DND-41 (cell line): ENCODE results near the gene REEP6.

Source experiments
- EZH2 ChIP-seq: IDR thresholded peaks from 3 replicates; pipeline ENCODE4 v1.6.1; 2012; ENCODE audit warnings: borderline replicate concordance, low read depth, mild to moderate bottlenecking, moderate library complexity, low read length, inconsistent platforms; ENCODE audit not compliant: severe bottlenecking
- TF ChIP-seq, protein P1 (sequence below): IDR thresholded peaks from 2 replicates; pipeline ENCODE4 v1.5.1; 2012; ENCODE audit warnings: borderline replicate concordance, low read length, moderate library complexity, mild to moderate bottlenecking; ENCODE audit not compliant: poor library complexity, severe bottlenecking; ENCODE audit errors: extremely low read depth

DNA sequence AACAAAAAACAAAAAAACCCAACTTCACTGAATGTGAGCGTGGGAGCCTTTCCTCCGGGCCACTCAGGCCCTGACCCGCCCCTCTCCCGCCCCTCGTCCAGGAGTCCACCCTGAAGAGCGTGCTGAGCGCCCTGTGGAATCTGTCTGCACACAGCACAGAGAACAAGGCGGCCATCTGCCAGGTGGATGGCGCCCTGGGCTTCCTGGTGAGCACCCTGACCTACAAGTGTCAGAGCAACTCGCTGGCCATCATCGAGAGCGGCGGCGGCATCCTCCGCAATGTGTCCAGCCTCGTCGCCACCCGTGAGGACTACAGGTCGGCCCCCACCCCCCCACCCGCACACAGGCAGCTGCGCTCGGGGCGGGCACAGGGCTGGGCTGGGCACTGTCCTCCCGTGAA lies 29.1 kb upstream of the REEP6 start:
- TF ChIP-seq, protein P1, sequence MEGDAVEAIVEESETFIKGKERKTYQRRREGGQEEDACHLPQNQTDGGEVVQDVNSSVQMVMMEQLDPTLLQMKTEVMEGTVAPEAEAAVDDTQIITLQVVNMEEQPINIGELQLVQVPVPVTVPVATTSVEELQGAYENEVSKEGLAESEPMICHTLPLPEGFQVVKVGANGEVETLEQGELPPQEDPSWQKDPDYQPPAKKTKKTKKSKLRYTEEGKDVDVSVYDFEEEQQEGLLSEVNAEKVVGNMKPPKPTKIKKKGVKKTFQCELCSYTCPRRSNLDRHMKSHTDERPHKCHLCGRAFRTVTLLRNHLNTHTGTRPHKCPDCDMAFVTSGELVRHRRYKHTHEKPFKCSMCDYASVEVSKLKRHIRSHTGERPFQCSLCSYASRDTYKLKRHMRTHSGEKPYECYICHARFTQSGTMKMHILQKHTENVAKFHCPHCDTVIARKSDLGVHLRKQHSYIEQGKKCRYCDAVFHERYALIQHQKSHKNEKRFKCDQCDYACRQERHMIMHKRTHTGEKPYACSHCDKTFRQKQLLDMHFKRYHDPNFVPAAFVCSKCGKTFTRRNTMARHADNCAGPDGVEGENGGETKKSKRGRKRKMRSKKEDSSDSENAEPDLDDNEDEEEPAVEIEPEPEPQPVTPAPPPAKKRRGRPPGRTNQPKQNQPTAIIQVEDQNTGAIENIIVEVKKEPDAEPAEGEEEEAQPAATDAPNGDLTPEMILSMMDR = no peak
- TF ChIP-seq EZH2 = no peak
